GM23338 (cell line): Measurements from ENCODE around the gene COL1A1. TPM values are rescaled to one million over a fixed set of nuclear protein-coding genes. Genes with fewer than 3 reads are reported as not detected.

Experiments used
- ATAC-seq: fragments of 200-7000 bp; cut with Tn5 transposase; 3 replicates; pipeline ENCODE4 v1.9.1; 2020
- DNase-seq: peaks from one replicate; pipeline ENCODE4 v3.0.0-alpha.2; 2015; ENCODE audit warnings: low spot score
- H2AFZ ChIP-seq: fragments of 200-600 bp; sonication (generic); 2 replicates; pipeline ENCODE4 v1.8.0; 2016; ENCODE audit warnings: antibody characterized with exemption, mild to moderate bottlenecking, moderate library complexity
- H3F3A ChIP-seq: fragments of 200-600 bp; sonication (generic); replicated peaks from 2 replicates; pipeline ENCODE4 v1.8.0; 2017; ENCODE audit warnings: antibody characterized with exemption, mixed run types, low read depth
- H3K27ac ChIP-seq: fragments of 200-600 bp; sonication (generic); 2 replicates; pipeline ENCODE4 v1.6.1; 2016; ENCODE audit warnings: low read depth
- H3K27me3 ChIP-seq: fragments of 200-600 bp; sonication (generic); 2 replicates; pipeline ENCODE4 v1.8.0; 2016; ENCODE audit warnings: mild to moderate bottlenecking, mixed run types, moderate library complexity; ENCODE audit not compliant: insufficient read depth
- H3K36me3 ChIP-seq: fragments of 200-600 bp; sonication (generic); 2 replicates; pipeline ENCODE4 v1.8.0; 2016; ENCODE audit warnings: mild to moderate bottlenecking; ENCODE audit not compliant: insufficient read depth
- H3K4me1 ChIP-seq: fragments of 200-600 bp; sonication (generic); 2 replicates; pipeline ENCODE4 v1.8.0; 2016; ENCODE audit warnings: mild to moderate bottlenecking, moderate library complexity; ENCODE audit not compliant: insufficient read depth
- H3K4me2 ChIP-seq: fragments of 200-600 bp; sonication (generic); 2 replicates; pipeline ENCODE4 v1.7.1; 2017; ENCODE audit warnings: mixed run types
- H3K4me3 ChIP-seq: fragments of 200-600 bp; sonication (generic); 2 replicates; pipeline ENCODE4 v1.6.1; 2016; ENCODE audit warnings: mixed run types
- H3K79me2 ChIP-seq: fragments of 200-600 bp; sonication (generic); replicated peaks from 2 replicates; pipeline ENCODE4 v1.8.0; 2017; ENCODE audit warnings: mild to moderate bottlenecking; ENCODE audit not compliant: insufficient read depth
- H3K9me2 ChIP-seq: fragments of 200-600 bp; sonication (generic); 2 replicates; pipeline ENCODE4 v1.8.0; 2017; ENCODE audit not compliant: insufficient read depth
- H4K20me1 ChIP-seq: fragments of 200-600 bp; sonication (generic); replicated peaks from 2 replicates; pipeline ENCODE4 v1.8.0; 2017; ENCODE audit warnings: mild to moderate bottlenecking; ENCODE audit not compliant: insufficient read depth
- H3K27ac Mint-ChIP-seq: 2 replicates; pipeline ENCODE4 v1.8.0; 2020; ENCODE audit warnings: inconsistent platforms, mild to moderate bottlenecking, moderate library complexity, mixed read lengths
- H3K27me3 Mint-ChIP-seq: 3 replicates; pipeline ENCODE4 v1.8.0; 2022; ENCODE audit warnings: low read depth, mild to moderate bottlenecking, moderate library complexity, mixed read lengths, inconsistent platforms; ENCODE audit not compliant: insufficient read depth, poor library complexity
- H3K36me3 Mint-ChIP-seq: 3 replicates; pipeline ENCODE4 v1.8.0; 2021; ENCODE audit warnings: low read depth, mild to moderate bottlenecking, inconsistent platforms, moderate library complexity, mixed read lengths
- H3K4me1 Mint-ChIP-seq: 3 replicates; pipeline ENCODE4 v1.8.0; 2020; ENCODE audit warnings: mild to moderate bottlenecking, inconsistent platforms, mixed read lengths
- H3K4me3 Mint-ChIP-seq: 3 replicates; pipeline ENCODE4 v1.8.0; 2021; ENCODE audit warnings: moderate library complexity, mild to moderate bottlenecking, inconsistent platforms, mixed read lengths
- H3K9me3 Mint-ChIP-seq: 3 replicates; pipeline ENCODE4 v1.8.0; 2020; ENCODE audit warnings: moderate library complexity, mild to moderate bottlenecking, inconsistent platforms, mixed read lengths
- CREB1 ChIP-seq: fragments of 250-450 bp; sonication (Bioruptor Pico); IDR thresholded peaks from 2 replicates; pipeline ENCODE4 v1.5.0; 2020; ENCODE audit warnings: low read depth, mild to moderate bottlenecking, moderate library complexity
- CTCF ChIP-seq, 2 experiments: fragments of 200-600 bp in 1 of 2; sonication (generic) in 1 of 2; conservative IDR thresholded peaks; 2 replicates each; pipeline versions ENCODE4 v1.5.1 to v1.6.1; 2016 to 2017; ENCODE audit warnings: antibody characterized with exemption in 2 of 2, low read depth in 2 of 2, mild to moderate bottlenecking in 2 of 2, moderate library complexity in 1 of 2
- EZH2 ChIP-seq: fragments of 200-600 bp; sonication (generic); IDR thresholded peaks from one replicate; pipeline ENCODE4 v1.8.0; 2017; ENCODE audit warnings: antibody characterized with exemption, mild to moderate bottlenecking, low read depth; ENCODE audit not compliant: unreplicated experiment
- EZH2phosphoT487 ChIP-seq: fragments of 200-600 bp; sonication (generic); IDR thresholded peaks from one replicate; pipeline ENCODE4 v1.8.1; 2018; ENCODE audit warnings: antibody characterized with exemption; ENCODE audit not compliant: unreplicated experiment
- JUNB ChIP-seq: IDR thresholded peaks from one replicate; pipeline ENCODE4 v1.6.1; 2016; ENCODE audit warnings: antibody characterized with exemption; ENCODE audit not compliant: unreplicated experiment
- NANOG ChIP-seq: IDR thresholded peaks from 2 replicates; pipeline ENCODE4 v1.6.1; 2016; ENCODE audit warnings: antibody characterized with exemption, borderline replicate concordance
- REST ChIP-seq: IDR thresholded peaks from one replicate; pipeline ENCODE4 v1.6.1; 2018; ENCODE audit warnings: antibody characterized with exemption; ENCODE audit not compliant: unreplicated experiment
- STAT1 ChIP-seq: IDR thresholded peaks from one replicate; pipeline ENCODE4 v1.6.1; 2016; ENCODE audit warnings: antibody characterized with exemption; ENCODE audit not compliant: unreplicated experiment
- ZNF114 ChIP-seq: fragments of 250-450 bp; sonication (Bioruptor Pico); IDR thresholded peaks from 2 replicates; pipeline ENCODE4 v1.5.0; 2020; ENCODE audit warnings: mild to moderate bottlenecking, moderate library complexity
- ZNF331 ChIP-seq: fragments of 250-450 bp; sonication (Bioruptor Pico); IDR thresholded peaks from 2 replicates; pipeline ENCODE4 v1.5.0; 2020; ENCODE audit warnings: low read depth, mild to moderate bottlenecking, moderate library complexity
- polyA plus RNA-seq: library from polyadenylated mRNA; unstranded; fragments of >200 nt; fragmentation: Nextera tagmentation; extraction: Ambion mirVana; gene quantifications from 2 replicates; pipeline ENCODE4 v1.2.1, GENCODE V29; 2016
- total RNA-seq: library from RNA; depleted of rRNA; stranded (reverse); fragments of >200 nt; shearing (Covaris generic); gene quantifications from 2 replicates; pipeline ENCODE4 v1.2.3, GENCODE V29; 2014

COL1A1 gene
- total and polyA plus RNA-seq, 2 experiments from 2014 or later, result 21.2 to 34.3 TPM

- TF ChIP-seq CTCF (conservative IDR thresholded peaks at IDR 0.05; ENCODE audit: low read depth in 2 of 2), result no peak
- no peak for TF ChIP-seq REST
- no peak for TF ChIP-seq EZH2phosphoT487
- no peak for TF ChIP-seq CREB1 (CRISPR knock-in tag)
- no peak for TF ChIP-seq EZH2
- no peak for TF ChIP-seq NANOG
- no peak for TF ChIP-seq ZNF114
Observed at GRCh38 chr17:50205963-50206505, 4.6 kb upstream of the COL1A1 start (continued).

- no peak for TF ChIP-seq STAT1
- no peak for TF ChIP-seq JUNB
- no peak for TF ChIP-seq CTCF (conservative IDR thresholded peaks at IDR 0.05; ENCODE audit: low read depth in 2 of 2)
- TF ChIP-seq CREB1 (CRISPR knock-in tag), result no peak
- no peak for TF ChIP-seq ZNF331 (CRISPR knock-in tag)
- Mint-ChIP-seq H3K27ac (no peak overlapping the region), H3K27me3 (peaks cover 52% of the 10 kb centered on the region)
Observed at GRCh38 chr17:50205111-50205962, 3.9 kb upstream of the COL1A1 start.

More at GRCh38 chr17:50205111-50205962, 3.9 kb upstream of the COL1A1 start:
- H3K4me3 Mint-ChIP-seq, result no peak overlapping the region
- H3K36me3 Mint-ChIP-seq, result no peaks in the 10 kb centered on the region
- Histone ChIP-seq H3K4me2 (no peak overlapping the region), H4K20me1 (no peaks in the 10 kb centered on the region), H3K79me2 (no peaks in the 10 kb centered on the region), H3K4me3 (no peak overlapping the region), H3K36me3 (no peaks in the 10 kb centered on the region), H3K27me3 (peaks cover 30% of the 10 kb centered on the region), H3K9me2 (no peaks in the 10 kb centered on the region), H2AFZ (no peak overlapping the region), H3K27ac (no peak overlapping the region), H3K4me1 (peaks cover 35% of the 10 kb centered on the region), H3F3A (0 out of 2 replicates have a peak, but pooled peaks cover 7% of the 10 kb centered on the region)
- H3K4me1 Mint-ChIP-seq, result peaks cover 60% of the 10 kb centered on the region
- ATAC-seq (no peak), DNase-seq (no peak)
- H3K9me3 Mint-ChIP-seq, result no peaks in the 10 kb centered on the region
